Endothelial cell of umbilical vein (primary cell): ENCODE data around the gene C17orf75. TPM values are rescaled to one million over a fixed set of nuclear protein-coding genes. Genes with fewer than 3 reads are reported as not detected.

ENCODE experiments used
- BruUV-seq: library from RNA; stranded (reverse); fragments of 400-500 nt; replicated peaks from 2 replicates; lab custom pipeline; 2021; lab: Mats Ljungman, UMichigan
- CTCF ChIA-PET: fragments of 300-600, 350-600 bp; sonication (Branson Sonifier 250); formaldehyde crosslinking; loops from one replicate; lab custom pipeline; 2021; ENCODE audit warnings: antibody characterized with exemption, inconsistent platforms; lab: Charles Lee
- POLR2A ChIA-PET: fragments of 300-600, 350-600 bp; sonication (Branson Sonifier 250); formaldehyde crosslinking; loops from one replicate; lab custom pipeline; 2021; ENCODE audit warnings: antibody characterized with exemption, inconsistent platforms; lab: Charles Lee
- DNase-seq: peaks from one replicate; pipeline ENCODE4 v3.0.0-alpha.2; 2011; ENCODE audit warnings: low read depth, low spot score
- FAIRE-seq: peaks from 2 replicates; lab custom pipeline; 2011; peaks lifted over from hg19 to GRCh38; lab: Jason Lieb, UNC
- H2AFZ ChIP-seq: 2 replicates; pipeline ENCODE4 v1.6.0; 2012; ENCODE audit warnings: low read depth, low read length, control low read depth, inconsistent platforms
- H3K27ac ChIP-seq: 2 replicates; pipeline ENCODE4 v1.5.1; 2011; ENCODE audit warnings: low read depth, mild to moderate bottlenecking, control low read depth, low read length, moderate library complexity; ENCODE audit not compliant: insufficient read depth
- H3K27me3 ChIP-seq, 2 experiments: 2 replicates each; pipeline versions ENCODE4 v1.6.0 to v1.6.1; 2011; ENCODE audit warnings: low read length in 2 of 2, mixed read lengths in 1 of 2; ENCODE audit not compliant: control insufficient read depth in 2 of 2, insufficient read depth in 2 of 2
- H3K36me3 ChIP-seq, 2 experiments: 2 replicates in 1 of 2; 3 replicates in 1 of 2; pipeline ENCODE4 v1.5.1; 2011; ENCODE audit warnings: low read length in 2 of 2, mild to moderate bottlenecking in 1 of 2, moderate library complexity in 1 of 2; ENCODE audit not compliant: control insufficient read depth in 2 of 2, insufficient read depth in 2 of 2; ENCODE audit errors: extremely low read depth in 1 of 2
- H3K4me1 ChIP-seq: 3 replicates; pipeline ENCODE4 v1.5.1; 2011; ENCODE audit warnings: mild to moderate bottlenecking, low read length; ENCODE audit not compliant: control insufficient read depth, insufficient read depth; ENCODE audit errors: extremely low read depth
- H3K4me2 ChIP-seq: 2 replicates; pipeline ENCODE4 v1.6.1; 2011; ENCODE audit warnings: low read length, control low read depth, mixed read lengths; ENCODE audit not compliant: insufficient read depth
- H3K4me3 ChIP-seq, 3 experiments: fragments of 200-600 bp in 1 of 3; sonication (generic), shearing (Covaris generic) in 1 of 3; replicated peaks in 1 of 3; 2 replicates each; pipeline ENCODE4 v1.5.1; 2011 to 2016; ENCODE audit warnings: control low read depth in 3 of 3, low read length in 3 of 3, mild to moderate bottlenecking in 2 of 3, inconsistent platforms in 1 of 3, low read depth in 1 of 3, moderate library complexity in 1 of 3; ENCODE audit not compliant: insufficient read depth in 1 of 3
- H3K79me2 ChIP-seq: 2 replicates; pipeline ENCODE4 v1.6.0; 2012; ENCODE audit warnings: low read length, inconsistent platforms; ENCODE audit not compliant: control insufficient read depth, insufficient read depth
- H3K9ac ChIP-seq: replicated peaks from 2 replicates; pipeline ENCODE3; 2011; ENCODE audit warnings: low read length, control low read depth; ENCODE audit not compliant: insufficient read depth; ENCODE audit errors: extremely low read depth
- H3K9me1 ChIP-seq: replicated peaks from 3 replicates; pipeline ENCODE4 v1.6.0; 2011; ENCODE audit warnings: mild to moderate bottlenecking, low read length; ENCODE audit not compliant: control insufficient read depth, insufficient read depth; ENCODE audit errors: extremely low read depth
- H3K9me3 ChIP-seq: replicated peaks from 2 replicates; pipeline ENCODE4 v1.5.1; 2012; ENCODE audit warnings: low read length, inconsistent platforms; ENCODE audit not compliant: control insufficient read depth, insufficient read depth
- H4K20me1 ChIP-seq: replicated peaks from 2 replicates; pipeline ENCODE3; 2011; ENCODE audit warnings: mild to moderate bottlenecking, low read length; ENCODE audit not compliant: control insufficient read depth, insufficient read depth; ENCODE audit errors: extremely low read depth
- CTCF ChIP-seq, 2 donors: IDR thresholded peaks; 1 replicate in 1 of 2; 2 replicates in 1 of 2; pipeline ENCODE4 v1.5.1; 2011; ENCODE audit warnings: low read length in 2 of 2, mild to moderate bottlenecking in 2 of 2, moderate library complexity in 2 of 2, control low read depth in 1 of 2, inconsistent platforms in 1 of 2, low read depth in 1 of 2; ENCODE audit not compliant: insufficient read depth in 1 of 2; ENCODE audit errors: extremely low read depth in 1 of 2
- EZH2 ChIP-seq: IDR thresholded peaks from 2 replicates; pipeline ENCODE4 v1.6.1; 2012; ENCODE audit warnings: borderline replicate concordance, low read depth, mild to moderate bottlenecking, moderate library complexity, low read length, inconsistent platforms; ENCODE audit not compliant: severe bottlenecking
- GATA2 ChIP-seq: IDR thresholded peaks from 2 replicates; pipeline ENCODE4 v1.7.0; 2011; ENCODE audit warnings: low read depth, mild to moderate bottlenecking, moderate library complexity, mixed read lengths, low read length; ENCODE audit not compliant: insufficient read length, insufficient read depth
- JUN ChIP-seq: IDR thresholded peaks from 2 replicates; pipeline ENCODE4 v1.6.1; 2011; ENCODE audit warnings: borderline replicate concordance, low read depth; ENCODE audit not compliant: insufficient read length, insufficient read depth
- MYC ChIP-seq: IDR thresholded peaks from one replicate; pipeline ENCODE4 v1.6.1; 2011; ENCODE audit warnings: mild to moderate bottlenecking, low read depth, low read length
- POLR2AphosphoS5 ChIP-seq: IDR thresholded peaks from 2 replicates; pipeline ENCODE4 v1.6.1; 2012; ENCODE audit warnings: low read depth, mild to moderate bottlenecking, control low read depth, low read length, moderate library complexity; ENCODE audit not compliant: insufficient read depth
- dilution Hi-C: fragments of 300-500 bp; cut with MboI; formaldehyde crosslinking; loops from one replicate; pipeline ENCODE4 v1.15.0; 2019; ENCODE audit warnings: low sequenced_read_pairs; ENCODE audit not compliant: extremely low pct_ligation_motif_present
- intact Hi-C: fragments of 100-400 bp; cut with micrococcal nuclease; formaldehyde crosslinking; loops from one replicate; pipeline ENCODE4 v1.10.0; 2022
- polyA plus RNA-seq, 4 experiments: library from polyadenylated mRNA; depleted of rRNA in 3 of 4; stranded (reverse) in 3 of 4; unstranded in 1 of 4; fragments of >200 nt; gene quantifications; 2 replicates each; pipeline versions ENCODE4 v1.2.1 to v1.2.3, GENCODE V29; 2011 to 2012; ENCODE audit warnings: missing spikeins in 1 of 4
- total RNA-seq: library from RNA; stranded (reverse); gene quantifications from 2 replicates; pipeline ENCODE4 v1.2.3, GENCODE V29; 2021
- TF ChIP-seq, protein P1 (sequence below): IDR thresholded peaks from 2 replicates; pipeline ENCODE4 v1.6.1; 2011; ENCODE audit not compliant: insufficient read depth, insufficient read length

Gene C17orf75
- total and polyA plus RNA-seq, 2 donors (not counting 3 experiments of a cell fraction or from before 2014, with no cell fraction given): 8.8 to 21.5 TPM

GRCh38 chr17:32341141-32341856, 674 bp downstream of the C17orf75 start:
- peak overlapping the region; percentile 39 for H3K27ac ChIP-seq
- H3K9me1 ChIP-seq: no peaks in the 10 kb centered on the region
- CTCF ChIA-PET: interaction anchor here (0.5 to 2.0 kb wide), 9 partner anchors 10 to 103 kb away, joined by 3 to 6 read pairs (median 3); partner anchors contain the start of gene PSMD11

More at GRCh38 chr17:32341141-32341856, 674 bp downstream of the C17orf75 start:
- no peak for FAIRE-seq
- H3K79me2 ChIP-seq: no peaks in the 10 kb centered on the region
- peak overlapping the region; percentile 34 to 71 (median 58) for H3K4me3 ChIP-seq
- H3K27me3 ChIP-seq: no peaks in the 10 kb centered on the region
- H3K9me3 ChIP-seq: no peaks in the 10 kb centered on the region
- POLR2A ChIA-PET: no interaction called here
- dilution Hi-C loops: no loop called here
- H3K4me2 ChIP-seq: peak overlapping the region; percentile 89
- H2AFZ ChIP-seq: peak overlapping the region; percentile 87
- peak; percentile 40 for DNase-seq
- H3K4me1 ChIP-seq: peaks cover 11% of the 10 kb centered on the region
- peaks cover 3 to 4% of the 10 kb centered on the region in 2 experiments for H3K36me3 ChIP-seq
- H3K9ac ChIP-seq: peak overlapping the region; percentile 84
- TF ChIP-seq EZH2 (no peak), MYC (no peak), JUN (no peak), CTCF (IDR thresholded peaks at IDR 0.05; ENCODE audit: extremely low read depth in 1 of 2, insufficient read depth in 1 of 2, low read depth in 1 of 2, low read length in 2 of 2) (peak in 1 of 2 donors; percentile 3), GATA2 (no peak), POLR2AphosphoS5 (no peak)
- TF ChIP-seq, protein P1, sequence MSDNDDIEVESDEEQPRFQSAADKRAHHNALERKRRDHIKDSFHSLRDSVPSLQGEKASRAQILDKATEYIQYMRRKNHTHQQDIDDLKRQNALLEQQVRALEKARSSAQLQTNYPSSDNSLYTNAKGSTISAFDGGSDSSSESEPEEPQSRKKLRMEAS: no peak
- intact Hi-C loops: no loop called here
- TSS peak; percentile 57 for BruUV-seq
- no peaks in the 10 kb centered on the region for H4K20me1 ChIP-seq
